ENCODE measurements around the gene ASF1A.

GRCh38 chr6:118923035-118923434, 29.1 kb downstream of the ASF1A start:
- TF ChIP-seq CTCF (IDR thresholded peaks at IDR 0.05) (no peak), POLR2A (IDR thresholded peaks at IDR 0.05) (no peak), POLR2AphosphoS5 (IDR thresholded peaks at IDR 0.05) (no peak), EP300 (IDR thresholded peaks at IDR 0.05) (no peak)

All from stomach (tissue), 4 donors.